Endothelial cell of umbilical vein (primary cell): Measurements from ENCODE around the gene FUT4.

ENCODE experiments used
- EZH2 ChIP-seq: IDR thresholded peaks from 2 replicates; pipeline ENCODE4 v1.6.1; 2012; ENCODE audit warnings: borderline replicate concordance, low read depth, mild to moderate bottlenecking, moderate library complexity, low read length, inconsistent platforms; ENCODE audit not compliant: severe bottlenecking
- FOS ChIP-seq: IDR thresholded peaks from 2 replicates; pipeline ENCODE4 v1.6.1; 2011; ENCODE audit warnings: mild to moderate bottlenecking, low read length, moderate library complexity, borderline replicate concordance; ENCODE audit not compliant: insufficient read depth
- GATA2 ChIP-seq: IDR thresholded peaks from 2 replicates; pipeline ENCODE4 v1.7.0; 2011; ENCODE audit warnings: low read depth, mild to moderate bottlenecking, moderate library complexity, mixed read lengths, low read length; ENCODE audit not compliant: insufficient read length, insufficient read depth
- JUN ChIP-seq: IDR thresholded peaks from 2 replicates; pipeline ENCODE4 v1.6.1; 2011; ENCODE audit warnings: borderline replicate concordance, low read depth; ENCODE audit not compliant: insufficient read length, insufficient read depth
- MYC ChIP-seq: IDR thresholded peaks from one replicate; pipeline ENCODE4 v1.6.1; 2011; ENCODE audit warnings: mild to moderate bottlenecking, low read depth, low read length
- POLR2A ChIP-seq: IDR thresholded peaks from 2 replicates; pipeline ENCODE4 v1.6.1; 2012; ENCODE audit warnings: low read depth, mild to moderate bottlenecking, control low read depth, low read length
- TF ChIP-seq, protein P1 (sequence below), 2 donors: IDR thresholded peaks; 1 replicate in 1 of 2; 2 replicates in 1 of 2; pipeline ENCODE4 v1.5.1; 2011; ENCODE audit warnings: low read length in 2 of 2, mild to moderate bottlenecking in 2 of 2, moderate library complexity in 2 of 2, control low read depth in 1 of 2, inconsistent platforms in 1 of 2, low read depth in 1 of 2; ENCODE audit not compliant: insufficient read depth in 1 of 2; ENCODE audit errors: extremely low read depth in 1 of 2

DNA sequence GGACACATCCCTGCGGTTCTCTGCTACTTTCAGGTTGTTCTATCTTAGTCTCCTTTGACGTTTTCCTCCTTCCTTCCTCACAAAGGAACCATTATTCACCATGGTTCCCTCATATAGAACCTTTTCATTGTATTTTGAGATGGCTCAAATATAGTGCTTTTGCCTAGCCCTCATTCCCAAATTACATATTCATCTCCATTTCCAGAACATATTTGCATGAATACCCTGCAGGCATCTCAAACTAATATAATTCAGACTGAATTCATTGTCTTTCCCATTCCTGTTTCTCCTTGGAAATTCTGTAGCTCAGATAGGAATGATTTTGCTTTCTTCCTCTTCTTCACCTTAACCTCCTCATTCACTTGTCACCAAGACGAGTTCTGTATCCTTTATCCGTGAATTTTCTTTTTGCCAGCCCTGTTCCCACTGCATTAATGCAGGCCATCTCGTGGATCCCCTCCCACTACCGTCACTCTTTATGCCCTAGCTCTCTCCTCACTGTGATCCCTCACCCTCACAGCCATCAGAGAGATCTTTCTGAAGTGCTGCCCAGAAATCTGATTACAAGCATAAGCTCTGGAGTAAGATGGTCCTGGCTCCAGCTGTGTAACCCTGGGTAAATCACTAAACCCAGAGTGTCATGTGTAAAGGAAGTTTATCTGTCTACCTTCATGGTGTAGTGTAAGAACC lies 46.8 kb downstream of the FUT4 start:
- TF ChIP-seq, protein P1, sequence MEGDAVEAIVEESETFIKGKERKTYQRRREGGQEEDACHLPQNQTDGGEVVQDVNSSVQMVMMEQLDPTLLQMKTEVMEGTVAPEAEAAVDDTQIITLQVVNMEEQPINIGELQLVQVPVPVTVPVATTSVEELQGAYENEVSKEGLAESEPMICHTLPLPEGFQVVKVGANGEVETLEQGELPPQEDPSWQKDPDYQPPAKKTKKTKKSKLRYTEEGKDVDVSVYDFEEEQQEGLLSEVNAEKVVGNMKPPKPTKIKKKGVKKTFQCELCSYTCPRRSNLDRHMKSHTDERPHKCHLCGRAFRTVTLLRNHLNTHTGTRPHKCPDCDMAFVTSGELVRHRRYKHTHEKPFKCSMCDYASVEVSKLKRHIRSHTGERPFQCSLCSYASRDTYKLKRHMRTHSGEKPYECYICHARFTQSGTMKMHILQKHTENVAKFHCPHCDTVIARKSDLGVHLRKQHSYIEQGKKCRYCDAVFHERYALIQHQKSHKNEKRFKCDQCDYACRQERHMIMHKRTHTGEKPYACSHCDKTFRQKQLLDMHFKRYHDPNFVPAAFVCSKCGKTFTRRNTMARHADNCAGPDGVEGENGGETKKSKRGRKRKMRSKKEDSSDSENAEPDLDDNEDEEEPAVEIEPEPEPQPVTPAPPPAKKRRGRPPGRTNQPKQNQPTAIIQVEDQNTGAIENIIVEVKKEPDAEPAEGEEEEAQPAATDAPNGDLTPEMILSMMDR (IDR thresholded peaks at IDR 0.05; ENCODE audit: extremely low read depth in 1 of 2, insufficient read depth in 1 of 2, low read depth in 1 of 2, low read length in 2 of 2) = no peak
- TF ChIP-seq EZH2 (no peak), POLR2A (no peak), FOS (no peak), JUN (no peak), GATA2 (no peak), MYC (no peak)
